Gastrocnemius medialis (tissue), 4 donors: ENCODE data around the gene NDRG3. TPM values are rescaled to one million over a fixed set of nuclear protein-coding genes. Genes with fewer than 3 reads are reported as not detected.
A peak's percentile ranks its signal among the peaks of the same experiment; 100 is the strongest.

Source experiments
- ATAC-seq, 2 donors: fragments of 150-250 bp; one replicate each; pipeline ENCODE4 v1.9.1; 2016
- DNase-seq, 2 donors: peaks; one replicate each; pipeline ENCODE4 v3.0.0-alpha.2; 2019
- H3K27ac ChIP-seq, 4 donors: fragments of 200-600 bp; sonication (generic); 1 replicate in 1 of 4; 2 replicates in 3 of 4; pipeline ENCODE4 v1.5.1; 2016 to 2018; ENCODE audit warnings: mild to moderate bottlenecking in 2 of 4, moderate library complexity in 1 of 4
- H3K27me3 ChIP-seq, 3 donors: fragments of 200-600 bp; sonication (generic) in 2 of 3; 1 replicate in 1 of 3; 2 replicates in 2 of 3; pipeline versions ENCODE4 v1.5.1 to v1.6.0; 2016 to 2019; ENCODE audit warnings: mild to moderate bottlenecking in 1 of 3, moderate library complexity in 1 of 3
- H3K36me3 ChIP-seq, 2 donors: fragments of 200-600 bp; sonication (generic) in 1 of 2; one replicate each; pipeline ENCODE4 v1.5.1; 2017 to 2018
- H3K4me1 ChIP-seq, 2 donors: fragments of 200-600 bp; sonication (generic) in 1 of 2; one replicate each; pipeline ENCODE4 v1.5.1; 2016 to 2017; ENCODE audit warnings: mild to moderate bottlenecking in 2 of 2
- H3K4me3 ChIP-seq, 4 donors: fragments of 200-600 bp; sonication (generic) in 3 of 4; 1 replicate in 1 of 4; 2 replicates in 3 of 4; pipeline ENCODE4 v1.5.1; 2016 to 2019; ENCODE audit warnings: mild to moderate bottlenecking in 2 of 4
- H3K9me3 ChIP-seq, 3 donors: fragments of 200-600 bp; sonication (generic) in 2 of 3; 1 replicate in 1 of 3; 2 replicates in 2 of 3; pipeline ENCODE4 v1.5.1; 2016 to 2019
- CTCF ChIP-seq, 5 experiments: fragments of 450-650 bp in 3 of 5; fragments of 200-600 bp in 2 of 5; sonication (generic) in 2 of 5; IDR thresholded peaks in 4 of 5; conservative IDR thresholded peaks in 1 of 5; 1 replicate in 4 of 5; 2 replicates in 1 of 5; pipeline ENCODE4 v1.5.1; 2016 to 2019; ENCODE audit warnings: antibody characterized with exemption in 5 of 5, mild to moderate bottlenecking in 3 of 5, moderate library complexity in 3 of 5
- POLR2A ChIP-seq, 2 donors: fragments of 450-650 bp; IDR thresholded peaks; one replicate each; pipeline ENCODE4 v1.6.1; 2017; ENCODE audit warnings: antibody characterized with exemption in 2 of 2, mild to moderate bottlenecking in 2 of 2, moderate library complexity in 2 of 2
- in situ Hi-C, 4 donors: fragments of 200-750 bp; cut with MboI; loops; one replicate each; pipeline versions ENCODE4 v1.15.0 to v1.8.0; 2017; ENCODE audit warnings: low sequenced_read_pairs in 4 of 4
- intact Hi-C: fragments of 100-400 bp; cut with DNase I; formaldehyde crosslinking; loops from one replicate; pipeline ENCODE4 v1.15.1; 2023; ENCODE audit warnings: low total_unique reads
- total RNA-seq, 4 donors: library from RNA; depleted of rRNA; stranded (reverse); fragments of >200 nt; gene quantifications; one replicate each; pipeline versions ENCODE4 v1.1.0 to v1.2.3, GENCODE V29; 2016

Gene NDRG3
- total RNA-seq, 4 donors from 2014 or later, result 6.7 to 24.9 (median 13.2) TPM

GRCh38 chr20:36736451-36737182, 9.3 kb downstream of the NDRG3 start:
- H3K4me3 ChIP-seq, result no peak overlapping the region
- H3K36me3 ChIP-seq, result no peaks in the 10 kb centered on the region
- no peaks in the 10 kb centered on the region for H3K9me3 ChIP-seq
- intact Hi-C loops (no loop called here), in situ Hi-C loops (no loop called here)
- H3K4me1 ChIP-seq, result peaks cover 28 to 34% of the 10 kb centered on the region in 2 donors
- ATAC-seq (peak; percentile 25 to 68), DNase-seq (no peak)
- no peak for TF ChIP-seq POLR2A (IDR thresholded peaks at IDR 0.05)
- no peak for TF ChIP-seq CTCF (IDR thresholded peaks at IDR 0.05 in 4 of 5, conservative IDR thresholded peaks at IDR 0.05 in 1 of 5)
- H3K27ac ChIP-seq, result peak overlapping the region; percentile 42 to 75 (median 63)
- no peaks in the 10 kb centered on the region for H3K27me3 ChIP-seq

GRCh38 chr20:36732456-36732855, 13.4 kb downstream of the NDRG3 start:
- no peak overlapping the region for H3K4me3 ChIP-seq
- H3K27ac ChIP-seq, result peak overlapping the region in 1 of 4 donors; percentile 6
- no peaks in the 10 kb centered on the region for H3K27me3 ChIP-seq
- H3K9me3 ChIP-seq, result no peaks in the 10 kb centered on the region
- no peaks in the 10 kb centered on the region for H3K36me3 ChIP-seq
- DNase-seq (no peak), ATAC-seq (no peak)
- intact Hi-C loops (no loop called here), in situ Hi-C loops (no loop called here)
- TF ChIP-seq POLR2A (IDR thresholded peaks at IDR 0.05), result no peak
- no peak for TF ChIP-seq CTCF (IDR thresholded peaks at IDR 0.05 in 4 of 5, conservative IDR thresholded peaks at IDR 0.05 in 1 of 5)
- H3K4me1 ChIP-seq, result peaks cover 26% of the 10 kb centered on the region in 2 donors

- in situ Hi-C loops, result no loop called here
These were observed 16.9 kb downstream of the NDRG3 start for GRCh38 chr20:36728986-36729385.

GRCh38 chr20:36726168-36726567, 19.7 kb downstream of the NDRG3 start:
- ATAC-seq (peak; percentile 74 to 94), DNase-seq (peak in 1 of 2 donors; percentile 50)
- in situ Hi-C loops, result no loop called here
- no peaks in the 10 kb centered on the region for H3K9me3 ChIP-seq
- no peaks in the 10 kb centered on the region for H3K27me3 ChIP-seq
- peaks cover 0 to 12% of the 10 kb centered on the region in 2 donors for H3K4me1 ChIP-seq
- peaks cover 0 to 7% of the 10 kb centered on the region in 2 donors for H3K36me3 ChIP-seq
- intact Hi-C loops, result no loop called here
- TF ChIP-seq POLR2A (IDR thresholded peaks at IDR 0.05) (no peak), CTCF (IDR thresholded peaks at IDR 0.05 in 4 of 5, conservative IDR thresholded peaks at IDR 0.05 in 1 of 5) (no peak)
- H3K27ac ChIP-seq, result peak overlapping the region in 3 of 4 donors; percentile 21 to 63 (median 51)
- no peak overlapping the region for H3K4me3 ChIP-seq

More at GRCh38 chr20:36728986-36729385, 16.9 kb downstream of the NDRG3 start:
- intact Hi-C loops, result no loop called here
- TF ChIP-seq POLR2A (IDR thresholded peaks at IDR 0.05), result no peak
- no peak for TF ChIP-seq CTCF (IDR thresholded peaks at IDR 0.05 in 4 of 5, conservative IDR thresholded peaks at IDR 0.05 in 1 of 5)
- no peaks in the 10 kb centered on the region for H3K9me3 ChIP-seq
- no peak overlapping the region for H3K27ac ChIP-seq
- H3K36me3 ChIP-seq, result no peaks in the 10 kb centered on the region
- no peak for DNase-seq
- no peak overlapping the region for H3K4me3 ChIP-seq
- H3K4me1 ChIP-seq, result peaks cover 5 to 14% of the 10 kb centered on the region in 2 donors
- H3K27me3 ChIP-seq, result no peaks in the 10 kb centered on the region
- no peak for ATAC-seq
